Loucy (cell line): ENCODE results near the gene PAK4.

Experiments
- H2AFZ ChIP-seq: fragments of 200-600 bp; sonication (generic); 2 replicates; pipeline ENCODE4 v1.6.0; 2016; ENCODE audit warnings: antibody characterized with exemption, mild to moderate bottlenecking, low read length, moderate library complexity
- H3F3A ChIP-seq: fragments of 200-600 bp; 2 replicates; pipeline ENCODE4 v1.6.0; 2016; ENCODE audit warnings: antibody characterized with exemption, low read depth, mild to moderate bottlenecking
- H3K27me3 ChIP-seq: fragments of 200-600 bp; sonication (generic); 2 replicates; pipeline ENCODE4 v1.6.1; 2014; ENCODE audit warnings: low read length, mild to moderate bottlenecking; ENCODE audit not compliant: insufficient read depth, poor library complexity, severe bottlenecking
- H3K36me3 ChIP-seq: fragments of 200-600 bp; sonication (generic); 2 replicates; pipeline ENCODE4 v1.6.1; 2016; ENCODE audit warnings: low read length; ENCODE audit not compliant: insufficient read depth
- H3K4me1 ChIP-seq: fragments of 200-600 bp; sonication (generic); 2 replicates; pipeline ENCODE4 v1.5.1; 2014; ENCODE audit warnings: low read length, mild to moderate bottlenecking; ENCODE audit not compliant: insufficient read depth, poor library complexity, severe bottlenecking
- H3K4me2 ChIP-seq: fragments of 200-600 bp; sonication (generic); 2 replicates; pipeline ENCODE4 v1.6.0; 2014; ENCODE audit warnings: antibody characterized with exemption, low read length, low read depth, mild to moderate bottlenecking; ENCODE audit not compliant: poor library complexity, severe bottlenecking
- H3K4me3 ChIP-seq: fragments of 200-600 bp; sonication (generic); 2 replicates; pipeline ENCODE4 v1.5.1; 2014; ENCODE audit warnings: low read length, mild to moderate bottlenecking, mixed read lengths; ENCODE audit not compliant: poor library complexity, severe bottlenecking
- H3K79me2 ChIP-seq: fragments of 200-600 bp; sonication (generic); 2 replicates; pipeline ENCODE4 v1.6.1; 2014; ENCODE audit warnings: low read length; ENCODE audit not compliant: insufficient read depth
- H3K9ac ChIP-seq: fragments of 200-600 bp; sonication (generic); 2 replicates; pipeline ENCODE4 v1.6.0; 2014; ENCODE audit warnings: mild to moderate bottlenecking, low read depth, low read length, moderate library complexity; ENCODE audit not compliant: poor library complexity, severe bottlenecking
- H3K9me2 ChIP-seq: fragments of 200-600 bp; sonication (generic); replicated peaks from 2 replicates; pipeline ENCODE4 v1.6.1; 2016; ENCODE audit warnings: low read depth, low read length, mixed read lengths
- H3K9me3 ChIP-seq: fragments of 200-600 bp; sonication (generic); 2 replicates; pipeline ENCODE4 v1.6.1; 2014; ENCODE audit warnings: mild to moderate bottlenecking, antibody characterized with exemption, low read length, low read depth; ENCODE audit not compliant: insufficient read depth
- H4K20me1 ChIP-seq: fragments of 200-600 bp; sonication (generic); 2 replicates; pipeline ENCODE4 v1.6.0; 2014; ENCODE audit warnings: antibody characterized with exemption, low read length, mild to moderate bottlenecking; ENCODE audit not compliant: insufficient read depth, poor library complexity, severe bottlenecking
- EZH2phosphoT487 ChIP-seq: fragments of 200-600 bp; IDR thresholded peaks from 2 replicates; pipeline ENCODE4 v1.6.1; 2018; ENCODE audit warnings: antibody characterized with exemption, mild to moderate bottlenecking, moderate library complexity, borderline replicate concordance
- TF ChIP-seq, protein P1 (sequence below): fragments of 200-600 bp; sonication (generic); conservative IDR thresholded peaks from 2 replicates; pipeline ENCODE4 v1.5.1; 2014; ENCODE audit warnings: mild to moderate bottlenecking, antibody characterized with exemption, low read length

The PAK4 gene

GRCh38 chr19:39157997-39158389 lies 32.4 kb downstream of the PAK4 start:
- Histone ChIP-seq H3K9ac (no peak overlapping the region), H3K4me1 (peaks cover 21% of the 10 kb centered on the region), H3K4me2 (no peak overlapping the region), H3K9me2 (no peaks in the 10 kb centered on the region), H3K4me3 (no peak overlapping the region), H3K79me2 (peaks cover 76% of the 10 kb centered on the region), H3K27me3 (no peaks in the 10 kb centered on the region), H3K36me3 (no peaks in the 10 kb centered on the region), H4K20me1 (peaks cover 29% of the 10 kb centered on the region), H3F3A (no peaks in the 10 kb centered on the region), H2AFZ (no peak overlapping the region), H3K9me3 (no peaks in the 10 kb centered on the region)
- no peak for TF ChIP-seq EZH2phosphoT487
- TF ChIP-seq, protein P1, sequence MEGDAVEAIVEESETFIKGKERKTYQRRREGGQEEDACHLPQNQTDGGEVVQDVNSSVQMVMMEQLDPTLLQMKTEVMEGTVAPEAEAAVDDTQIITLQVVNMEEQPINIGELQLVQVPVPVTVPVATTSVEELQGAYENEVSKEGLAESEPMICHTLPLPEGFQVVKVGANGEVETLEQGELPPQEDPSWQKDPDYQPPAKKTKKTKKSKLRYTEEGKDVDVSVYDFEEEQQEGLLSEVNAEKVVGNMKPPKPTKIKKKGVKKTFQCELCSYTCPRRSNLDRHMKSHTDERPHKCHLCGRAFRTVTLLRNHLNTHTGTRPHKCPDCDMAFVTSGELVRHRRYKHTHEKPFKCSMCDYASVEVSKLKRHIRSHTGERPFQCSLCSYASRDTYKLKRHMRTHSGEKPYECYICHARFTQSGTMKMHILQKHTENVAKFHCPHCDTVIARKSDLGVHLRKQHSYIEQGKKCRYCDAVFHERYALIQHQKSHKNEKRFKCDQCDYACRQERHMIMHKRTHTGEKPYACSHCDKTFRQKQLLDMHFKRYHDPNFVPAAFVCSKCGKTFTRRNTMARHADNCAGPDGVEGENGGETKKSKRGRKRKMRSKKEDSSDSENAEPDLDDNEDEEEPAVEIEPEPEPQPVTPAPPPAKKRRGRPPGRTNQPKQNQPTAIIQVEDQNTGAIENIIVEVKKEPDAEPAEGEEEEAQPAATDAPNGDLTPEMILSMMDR, result no peak

- TF ChIP-seq, protein P1, result no peak
- TF ChIP-seq EZH2phosphoT487, result no peak
- Histone ChIP-seq H3K79me2 (peaks cover 82% of the 10 kb centered on the region), H3K9ac (no peak overlapping the region), H3K4me2 (no peak overlapping the region), H3K9me3 (no peaks in the 10 kb centered on the region), H3K4me3 (no peak overlapping the region), H2AFZ (no peak overlapping the region), H3F3A (no peaks in the 10 kb centered on the region), H3K27me3 (no peaks in the 10 kb centered on the region), H3K9me2 (no peaks in the 10 kb centered on the region), H3K4me1 (peaks cover 21% of the 10 kb centered on the region), H4K20me1 (peaks cover 32% of the 10 kb centered on the region), H3K36me3 (no peaks in the 10 kb centered on the region)
These were observed 33.2 kb downstream of the PAK4 start for GRCh38 chr19:39158646-39159260.

DNA sequence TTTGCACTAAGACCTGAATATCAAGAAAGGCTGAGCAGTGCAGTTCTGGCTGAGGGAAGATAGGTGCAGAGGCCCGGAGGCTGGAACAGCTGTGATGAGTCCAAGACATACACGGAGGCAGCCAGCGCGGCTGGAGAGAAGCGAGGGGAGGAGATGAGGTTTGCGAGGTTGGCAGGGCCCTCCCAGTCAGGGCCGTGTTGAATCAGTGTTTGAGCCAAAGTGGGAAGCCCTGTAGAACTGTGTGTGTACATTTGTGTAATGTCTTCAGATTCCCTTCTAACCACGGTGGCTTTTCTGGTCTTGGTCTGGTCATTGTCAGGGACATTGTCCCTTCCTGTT lies 34.9 kb downstream of the PAK4 start:
- no peak overlapping the region for H3K4me3 ChIP-seq
- no peaks in the 10 kb centered on the region for H3K9me3 ChIP-seq
- H2AFZ ChIP-seq, result no peak overlapping the region
- H3K79me2 ChIP-seq, result peaks cover 70% of the 10 kb centered on the region; the same call in 1 of the 2 replicates
- peaks cover 7% of the 10 kb centered on the region for H3K4me1 ChIP-seq
- H4K20me1 ChIP-seq, result peaks cover 29% of the 10 kb centered on the region
- no peaks in the 10 kb centered on the region for H3K27me3 ChIP-seq
- no peak overlapping the region for H3K4me2 ChIP-seq
- no peaks in the 10 kb centered on the region for H3K9me2 ChIP-seq
- TF ChIP-seq, protein P1, result no peak
- TF ChIP-seq EZH2phosphoT487, result no peak
- H3F3A ChIP-seq, result no peaks in the 10 kb centered on the region
- H3K36me3 ChIP-seq, result no peaks in the 10 kb centered on the region
- no peak overlapping the region for H3K9ac ChIP-seq
